Mammary epithelial cell (primary cell): Measurements from ENCODE around the gene PLEKHS1.

ENCODE experiments used
- CTCF ChIP-seq, 2 donors: IDR thresholded peaks in 1 of 2; conservative IDR thresholded peaks in 1 of 2; 2 replicates each; pipeline ENCODE4 v1.5.1; 2011 to 2012; ENCODE audit warnings: inconsistent platforms in 2 of 2, low read length in 2 of 2, mild to moderate bottlenecking in 2 of 2, control low read depth in 1 of 2, low read depth in 1 of 2; ENCODE audit not compliant: insufficient read depth in 1 of 2; ENCODE audit errors: extremely low read depth in 1 of 2
- EZH2 ChIP-seq: IDR thresholded peaks from 2 replicates; pipeline ENCODE4 v1.6.1; 2012; ENCODE audit warnings: low read length, inconsistent platforms, borderline replicate concordance

- peak in 1 of 2 donors; percentile 10 for TF ChIP-seq CTCF (conservative IDR thresholded peaks at IDR 0.05 in 1 of 2, IDR thresholded peaks at IDR 0.05 in 1 of 2; ENCODE audit: extremely low read depth in 1 of 2, insufficient read depth in 1 of 2, low read depth in 1 of 2, low read length in 2 of 2)
- TF ChIP-seq EZH2 = no peak
These were observed 15.6 kb upstream of the PLEKHS1 start for GRCh38 chr10:113735913-113736312.
